Measurements from ENCODE around the gene CCT3.

The CCT3 gene

GRCh38 chr1:156270314-156270713, 67.8 kb downstream of the CCT3 start:
- DNase-seq: no peak

- no peak for DNase-seq
Measured at GRCh38 chr1:156268336-156268735, 69.8 kb downstream of the CCT3 start.

DNA sequence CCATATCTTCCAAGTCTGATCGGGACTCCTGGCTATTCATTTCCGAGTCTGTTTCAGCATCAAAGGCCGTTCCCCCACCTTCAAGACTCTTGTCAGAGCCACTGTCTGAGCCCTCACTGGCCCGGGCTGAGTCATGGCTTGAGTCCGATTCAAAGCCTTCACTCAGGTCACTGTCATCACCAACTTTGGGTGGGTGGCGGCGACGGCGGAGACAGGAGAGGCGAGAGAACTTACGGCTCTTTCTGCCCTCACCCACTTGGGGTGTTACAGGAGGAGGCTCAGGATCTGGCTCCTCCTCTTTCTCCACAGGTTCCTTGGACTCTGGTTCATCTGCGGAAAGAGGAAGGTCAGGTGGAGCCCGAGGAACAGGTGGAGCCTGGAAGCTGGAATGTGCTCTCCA, 72.0 kb downstream of the CCT3 start:
- DNase-seq: no peak

DNA sequence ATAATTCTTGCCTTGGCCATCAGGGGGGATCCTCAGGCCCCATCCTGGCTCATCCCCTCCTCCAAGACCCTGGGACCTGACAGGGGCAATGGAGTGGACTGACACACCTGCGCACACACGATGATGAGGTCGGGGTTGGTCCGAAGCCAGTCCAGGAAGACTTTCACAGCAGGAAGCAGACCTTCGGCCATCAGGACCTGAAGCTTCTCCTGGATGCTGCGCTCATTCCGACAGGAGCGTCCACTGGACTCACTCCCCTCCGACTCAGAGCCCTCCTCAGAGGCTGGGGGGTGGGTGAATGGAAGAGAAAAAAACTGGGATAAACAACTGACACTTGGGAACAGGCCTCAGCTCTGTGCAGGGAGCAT, 74.8 kb downstream of the CCT3 start:
- DNase-seq: no peak

GRCh38 chr1:156262461-156263287, 75.4 kb downstream of the CCT3 start:
- DNase-seq: no peak

- DNase-seq: no peak
Measured at GRCh38 chr1:156260896-156261295, 77.2 kb downstream of the CCT3 start.

- DNase-seq: no peak
Measured at GRCh38 chr1:156259805-156260204, 78.3 kb downstream of the CCT3 start.

Measured in SHP77 treated with DMSO at 0.1 percent for 48 hours (cell line).